Breast epithelium (tissue), 4 donors: ENCODE results near the gene SLC6A11. TPM values are rescaled to one million over a fixed set of nuclear protein-coding genes. Genes with fewer than 3 reads are reported as not detected.

Experiments used
- DNase-seq, 2 donors: peaks; one replicate each; pipeline ENCODE4 v3.0.0-alpha.2; 2019; ENCODE audit warnings: low spot score in 2 of 2
- H3K27ac ChIP-seq, 2 donors: fragments of 200-600 bp; sonication (generic) in 1 of 2; one replicate each; pipeline ENCODE4 v1.5.1; 2016 to 2019; ENCODE audit warnings: mild to moderate bottlenecking in 1 of 2
- H3K27me3 ChIP-seq, 2 donors: fragments of 200-600 bp; sonication (generic) in 1 of 2; one replicate each; pipeline versions ENCODE4 v1.5.1 to v1.6.0; 2017 to 2019; ENCODE audit warnings: control low read depth in 1 of 2, mild to moderate bottlenecking in 1 of 2
- H3K36me3 ChIP-seq: fragments of 200-600 bp; one replicate; pipeline ENCODE4 v1.5.1; 2019
- H3K4me1 ChIP-seq, 2 donors: fragments of 200-600 bp; sonication (generic); one replicate each; pipeline ENCODE4 v1.5.1; 2016 to 2019; ENCODE audit warnings: control low read depth in 1 of 2
- H3K4me3 ChIP-seq, 3 donors: fragments of 200-600 bp; sonication (generic); 1 replicate in 2 of 3; 2 replicates in 1 of 3; pipeline ENCODE4 v1.5.1; 2016 to 2019; ENCODE audit warnings: mild to moderate bottlenecking in 3 of 3, moderate library complexity in 2 of 3
- H3K9me3 ChIP-seq, 2 donors: fragments of 200-600 bp; sonication (generic) in 1 of 2; one replicate each; pipeline ENCODE4 v1.5.1; 2016 to 2019; ENCODE audit warnings: control low read depth in 1 of 2
- POLR2A ChIP-seq: fragments of 450-650 bp; IDR thresholded peaks from one replicate; pipeline ENCODE4 v1.6.1; 2016; ENCODE audit warnings: antibody characterized with exemption, mild to moderate bottlenecking, moderate library complexity
- POLR2AphosphoS5 ChIP-seq, 3 donors: sonication (generic); formaldehyde crosslinking; IDR thresholded peaks; one replicate each; pipeline ENCODE4 v1.6.1; 2017; ENCODE audit warnings: antibody characterized with exemption in 3 of 3
- intact Hi-C: fragments of 100-400 bp; cut with DNase I; formaldehyde crosslinking; loops from one replicate; pipeline ENCODE4 v1.15.1; 2023; ENCODE audit warnings: low total_unique reads
- total RNA-seq, 3 donors: library from RNA; depleted of rRNA; stranded (reverse); fragments of >200 nt; gene quantifications; one replicate each; pipeline ENCODE4 v1.1.0, GENCODE V29; 2016
- TF ChIP-seq, protein P1 (sequence below), 3 donors: fragments of 450-650 bp; IDR thresholded peaks; one replicate each; pipeline ENCODE4 v1.5.1; 2016 to 2017; ENCODE audit warnings: antibody characterized with exemption in 3 of 3, mild to moderate bottlenecking in 3 of 3, moderate library complexity in 3 of 3

Gene SLC6A11
- total RNA-seq, 3 donors from 2014 or later: under 0.01 to 0.15 TPM; not detected in 1

DNA sequence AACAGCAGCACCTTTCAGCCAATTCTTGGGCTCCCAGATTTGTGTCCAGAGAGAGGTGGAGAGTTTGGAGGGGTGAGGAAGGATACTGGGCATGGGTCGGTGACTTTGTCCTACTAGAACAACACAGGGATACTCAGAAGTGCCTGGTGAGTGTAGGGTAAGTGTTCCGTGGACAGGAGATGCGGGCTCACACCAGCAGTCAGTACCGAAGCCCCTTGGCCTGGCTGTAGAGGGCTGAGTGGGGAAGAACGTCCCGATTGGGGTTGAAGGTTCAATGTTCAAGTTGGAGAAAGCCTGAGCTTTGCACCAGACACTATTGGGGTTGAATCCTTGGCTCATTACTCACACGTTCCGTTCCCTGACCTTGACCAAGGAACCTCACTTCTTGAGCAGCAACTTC, 40.8 kb upstream of the SLC6A11 start:
- no peaks in the 10 kb centered on the region for H3K36me3 ChIP-seq
- no peaks in the 10 kb centered on the region for H3K4me1 ChIP-seq
- TF ChIP-seq, protein P1, sequence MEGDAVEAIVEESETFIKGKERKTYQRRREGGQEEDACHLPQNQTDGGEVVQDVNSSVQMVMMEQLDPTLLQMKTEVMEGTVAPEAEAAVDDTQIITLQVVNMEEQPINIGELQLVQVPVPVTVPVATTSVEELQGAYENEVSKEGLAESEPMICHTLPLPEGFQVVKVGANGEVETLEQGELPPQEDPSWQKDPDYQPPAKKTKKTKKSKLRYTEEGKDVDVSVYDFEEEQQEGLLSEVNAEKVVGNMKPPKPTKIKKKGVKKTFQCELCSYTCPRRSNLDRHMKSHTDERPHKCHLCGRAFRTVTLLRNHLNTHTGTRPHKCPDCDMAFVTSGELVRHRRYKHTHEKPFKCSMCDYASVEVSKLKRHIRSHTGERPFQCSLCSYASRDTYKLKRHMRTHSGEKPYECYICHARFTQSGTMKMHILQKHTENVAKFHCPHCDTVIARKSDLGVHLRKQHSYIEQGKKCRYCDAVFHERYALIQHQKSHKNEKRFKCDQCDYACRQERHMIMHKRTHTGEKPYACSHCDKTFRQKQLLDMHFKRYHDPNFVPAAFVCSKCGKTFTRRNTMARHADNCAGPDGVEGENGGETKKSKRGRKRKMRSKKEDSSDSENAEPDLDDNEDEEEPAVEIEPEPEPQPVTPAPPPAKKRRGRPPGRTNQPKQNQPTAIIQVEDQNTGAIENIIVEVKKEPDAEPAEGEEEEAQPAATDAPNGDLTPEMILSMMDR (IDR thresholded peaks at IDR 0.05): no peak
- TF ChIP-seq POLR2A: no peak
- no peak for TF ChIP-seq POLR2AphosphoS5 (IDR thresholded peaks at IDR 0.05)
- no peak for DNase-seq
- H3K9me3 ChIP-seq: peaks cover 7% of the 10 kb centered on the region in 2 donors
- intact Hi-C loops: no loop called here
- peaks cover 0 to 34% of the 10 kb centered on the region in 2 donors for H3K27me3 ChIP-seq
- no peak overlapping the region for H3K27ac ChIP-seq
- no peak overlapping the region for H3K4me3 ChIP-seq

DNA sequence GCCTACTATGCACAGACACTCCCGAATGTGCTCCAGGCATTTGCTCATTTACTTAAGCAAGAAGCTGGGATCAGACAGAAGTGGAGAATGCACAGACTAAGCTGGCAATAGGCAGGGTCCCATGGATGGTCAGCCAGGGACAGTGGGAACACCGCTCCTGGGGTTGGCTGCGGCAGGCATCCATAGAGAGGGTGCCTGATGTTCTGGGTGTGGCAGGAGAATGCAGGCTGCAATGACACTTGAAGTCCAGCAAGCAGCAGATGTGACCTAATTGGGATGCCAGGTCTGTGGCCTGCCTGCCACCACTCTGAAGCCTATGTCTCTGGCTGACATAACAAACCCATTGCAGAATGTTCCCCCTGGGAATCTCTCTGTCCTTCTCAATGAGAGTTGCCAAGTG, 40.2 kb upstream of the SLC6A11 start:
- intact Hi-C loops: no loop called here
- no peak for DNase-seq
- Histone ChIP-seq H3K4me3 (no peak overlapping the region), H3K4me1 (no peaks in the 10 kb centered on the region), H3K27me3 (peaks cover 0 to 34% of the 10 kb centered on the region in 2 donors), H3K9me3 (peaks cover 7% of the 10 kb centered on the region in 2 donors), H3K36me3 (no peaks in the 10 kb centered on the region), H3K27ac (no peak overlapping the region)
- TF ChIP-seq, protein P1 (IDR thresholded peaks at IDR 0.05): no peak
- no peak for TF ChIP-seq POLR2AphosphoS5 (IDR thresholded peaks at IDR 0.05)
- TF ChIP-seq POLR2A: no peak

DNA sequence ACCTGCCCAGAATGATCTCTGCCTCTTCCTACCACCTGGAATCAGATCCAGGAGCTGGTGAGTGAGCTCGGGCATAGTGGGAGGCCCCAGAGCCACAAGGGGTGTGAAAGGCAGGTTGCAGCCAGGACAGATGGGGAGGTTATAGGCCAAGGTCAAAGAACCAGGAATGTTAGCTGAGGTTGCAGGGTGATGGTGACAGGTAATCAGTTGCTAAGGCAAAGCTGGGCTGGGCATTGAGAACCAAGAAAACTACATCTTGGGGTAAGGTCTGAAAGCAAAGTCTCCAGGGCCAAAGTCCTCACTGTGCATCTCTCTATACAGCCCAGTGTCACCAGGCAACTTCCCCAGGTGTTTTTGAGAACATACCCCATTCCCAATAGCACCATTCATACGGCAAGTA, 38.4 kb upstream of the SLC6A11 start:
- Histone ChIP-seq H3K9me3 (peaks cover 7% of the 10 kb centered on the region in 2 donors), H3K4me1 (no peaks in the 10 kb centered on the region), H3K27ac (no peak overlapping the region), H3K36me3 (no peaks in the 10 kb centered on the region), H3K27me3 (peaks cover 0 to 25% of the 10 kb centered on the region in 2 donors), H3K4me3 (no peak overlapping the region)
- intact Hi-C loops: no loop called here
- TF ChIP-seq POLR2A (no peak), POLR2AphosphoS5 (IDR thresholded peaks at IDR 0.05) (no peak)
- DNase-seq: no peak

DNA sequence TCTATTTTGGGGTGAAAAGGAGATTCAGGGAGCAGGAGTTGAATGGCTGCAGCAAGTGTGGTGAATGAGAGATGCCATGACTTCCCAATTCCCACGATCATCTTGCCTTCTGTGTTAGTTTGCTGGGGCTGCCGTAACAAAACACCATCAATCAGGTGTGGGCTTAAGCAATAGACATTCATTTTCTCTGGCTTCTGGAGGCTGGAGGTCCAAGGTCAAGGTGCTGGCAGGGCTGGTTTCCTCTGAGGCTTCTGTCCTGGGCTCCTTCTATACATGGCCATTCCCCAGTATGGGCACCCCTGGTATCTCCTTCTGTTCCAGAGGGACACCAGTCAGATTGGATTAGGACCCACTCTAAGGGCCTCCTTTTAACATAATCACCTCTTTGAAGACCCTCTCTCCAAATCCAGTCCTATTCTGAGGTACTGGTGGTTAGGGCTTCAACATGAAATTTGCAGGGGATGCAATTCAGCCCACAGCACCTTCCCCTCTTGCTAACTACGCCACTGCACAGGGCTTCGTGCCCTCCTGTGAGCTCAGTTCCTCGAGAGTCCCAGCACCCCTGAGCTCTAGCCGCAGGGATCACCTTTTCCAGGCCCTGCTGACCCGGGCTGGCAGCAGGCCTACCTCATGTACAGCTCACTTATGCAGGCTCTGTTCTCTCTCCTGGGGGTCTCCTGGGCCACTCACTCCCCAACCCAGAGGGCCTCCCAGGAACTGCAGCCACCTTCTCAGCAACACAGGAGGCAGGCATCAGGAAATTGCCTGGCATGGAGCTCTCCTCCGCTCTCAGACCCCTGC, 37.3 kb upstream of the SLC6A11 start:
- intact Hi-C loops: no loop called here
- no peaks in the 10 kb centered on the region for H3K36me3 ChIP-seq
- peaks cover 0 to 22% of the 10 kb centered on the region in 2 donors for H3K27me3 ChIP-seq
- no peak overlapping the region for H3K27ac ChIP-seq
- TF ChIP-seq POLR2A (no peak), POLR2AphosphoS5 (IDR thresholded peaks at IDR 0.05) (no peak)
- TF ChIP-seq, protein P1 (IDR thresholded peaks at IDR 0.05): no peak
- no peak overlapping the region for H3K4me3 ChIP-seq
- no peaks in the 10 kb centered on the region for H3K4me1 ChIP-seq
- H3K9me3 ChIP-seq: peaks cover 1 to 3% of the 10 kb centered on the region in 2 donors
- no peak for DNase-seq

DNA sequence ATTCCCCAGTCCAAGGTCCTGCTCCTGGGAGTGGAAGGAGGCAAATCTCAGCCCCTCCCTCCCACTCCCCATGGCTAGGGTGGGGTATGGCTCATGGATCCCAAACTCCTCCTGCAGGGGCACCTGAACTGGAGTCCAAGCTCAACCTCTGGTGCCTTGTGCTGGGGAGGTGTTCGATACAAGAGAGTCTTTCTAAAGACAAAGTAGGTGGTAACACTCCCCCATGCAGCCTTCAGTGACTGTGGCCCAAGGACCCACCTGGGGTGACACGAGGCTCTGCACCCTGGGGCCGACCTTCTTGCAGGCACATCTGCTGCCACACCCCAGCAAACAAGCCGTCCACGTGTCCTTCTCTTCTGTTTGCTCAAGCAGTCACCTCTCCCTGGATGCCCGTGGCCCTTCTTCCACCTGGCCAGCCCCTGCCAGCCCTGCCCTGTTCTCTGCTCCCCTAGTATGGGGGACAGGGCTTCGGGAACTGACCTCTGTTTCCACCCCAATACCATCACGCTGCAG, 36.7 kb upstream of the SLC6A11 start:
- no peaks in the 10 kb centered on the region for H3K4me1 ChIP-seq
- peaks cover 0 to 20% of the 10 kb centered on the region in 2 donors for H3K27me3 ChIP-seq
- intact Hi-C loops: no loop called here
- H3K27ac ChIP-seq: no peak overlapping the region
- H3K36me3 ChIP-seq: no peaks in the 10 kb centered on the region
- no peaks in the 10 kb centered on the region for H3K9me3 ChIP-seq
- DNase-seq: no peak
- no peak overlapping the region for H3K4me3 ChIP-seq
- TF ChIP-seq, protein P1 (IDR thresholded peaks at IDR 0.05): no peak
- TF ChIP-seq POLR2A: no peak
- TF ChIP-seq POLR2AphosphoS5 (IDR thresholded peaks at IDR 0.05): no peak
